ENCODE measurements around the gene NAA15.

Gene NAA15

GRCh38 chr4:139282721-139283075, 18.6 kb upstream of the NAA15 start:
- CTCF ChIA-PET, result interaction anchor here (1.3 to 1.4 kb wide), 2 partner anchors 18 to 23 kb away, joined by 3 to 6 read pairs; partner anchors contain the start of gene NAA15
- POLR2A ChIA-PET, result interaction anchor here (1.2 to 1.3 kb wide), 3 partner anchors 17 to 105 kb away, joined by 3 to 8 read pairs (median 6); partner anchors contain the start of genes ELF2 and NAA15
- TF ChIP-seq FOXM1 (IDR thresholded peaks at IDR 0.05; ENCODE audit: borderline replicate concordance), result no peak
- no peak for TF ChIP-seq SUZ12 (IDR thresholded peaks at IDR 0.05)
- no peak for TF ChIP-seq FOXA1 (IDR thresholded peaks at IDR 0.05)
- TF ChIP-seq L3MBTL2 (conservative IDR thresholded peaks at IDR 0.05), result no peak
- no peak for TF ChIP-seq LEF1 (IDR thresholded peaks at IDR 0.05; ENCODE audit: borderline replicate concordance)
- no peak for TF ChIP-seq FOXK2 (IDR thresholded peaks at IDR 0.05)
- no peak for TF ChIP-seq ARNT (IDR thresholded peaks at IDR 0.05)
- no peak for TF ChIP-seq ZNF384 (IDR thresholded peaks at IDR 0.05)
- TF ChIP-seq SP1 (IDR thresholded peaks at IDR 0.05), result no peak
- TF ChIP-seq BHLHE40 (IDR thresholded peaks at IDR 0.05; ENCODE audit: borderline replicate concordance), result no peak
- no peak for TF ChIP-seq HDGF (IDR thresholded peaks at IDR 0.05; ENCODE audit: borderline replicate concordance)
- DNase-seq (ENCODE audit: extremely low spot score), result no peak

DNA sequence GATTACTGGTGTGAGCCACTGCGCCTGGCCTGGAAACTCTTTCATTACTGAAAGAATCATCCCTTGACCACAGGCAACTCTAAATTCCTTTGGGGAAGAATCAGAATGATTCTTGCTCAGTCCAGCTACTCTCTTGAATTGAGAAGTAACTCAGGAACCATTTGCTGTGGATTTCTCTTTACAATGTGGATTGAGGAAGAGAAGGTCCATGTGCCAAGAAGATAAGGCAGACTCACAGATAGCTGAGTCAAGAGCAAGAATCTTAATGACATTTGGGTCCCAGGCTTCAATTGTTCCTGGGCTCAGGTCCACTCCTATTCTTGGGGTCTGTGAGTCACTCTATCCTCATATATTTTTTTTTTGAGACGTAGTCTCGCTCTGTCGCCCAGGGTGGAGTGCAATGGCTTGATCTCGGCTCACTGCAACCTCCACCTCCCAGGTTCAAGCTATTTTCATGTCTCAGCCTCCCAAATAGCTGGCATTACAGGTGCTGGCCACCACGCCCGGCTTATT, 15.1 kb upstream of the NAA15 start:
- no peak for TF ChIP-seq CTBP1 (IDR thresholded peaks at IDR 0.05; ENCODE audit: borderline replicate concordance)
- no peak for TF ChIP-seq SP1 (IDR thresholded peaks at IDR 0.05)
- ChIA-PET CTCF (interaction anchor here (1.3 kb wide), 1 partner anchor 9 kb away, joined by 3 read pairs; no protein-coding TSS in a partner anchor), POLR2A (interaction anchor here (0.6 kb wide), 1 partner anchor 15 kb away, joined by 3 read pairs; the partner anchor contains the start of gene NAA15)
- DNase-seq (ENCODE audit: extremely low spot score), result no peak

DNA sequence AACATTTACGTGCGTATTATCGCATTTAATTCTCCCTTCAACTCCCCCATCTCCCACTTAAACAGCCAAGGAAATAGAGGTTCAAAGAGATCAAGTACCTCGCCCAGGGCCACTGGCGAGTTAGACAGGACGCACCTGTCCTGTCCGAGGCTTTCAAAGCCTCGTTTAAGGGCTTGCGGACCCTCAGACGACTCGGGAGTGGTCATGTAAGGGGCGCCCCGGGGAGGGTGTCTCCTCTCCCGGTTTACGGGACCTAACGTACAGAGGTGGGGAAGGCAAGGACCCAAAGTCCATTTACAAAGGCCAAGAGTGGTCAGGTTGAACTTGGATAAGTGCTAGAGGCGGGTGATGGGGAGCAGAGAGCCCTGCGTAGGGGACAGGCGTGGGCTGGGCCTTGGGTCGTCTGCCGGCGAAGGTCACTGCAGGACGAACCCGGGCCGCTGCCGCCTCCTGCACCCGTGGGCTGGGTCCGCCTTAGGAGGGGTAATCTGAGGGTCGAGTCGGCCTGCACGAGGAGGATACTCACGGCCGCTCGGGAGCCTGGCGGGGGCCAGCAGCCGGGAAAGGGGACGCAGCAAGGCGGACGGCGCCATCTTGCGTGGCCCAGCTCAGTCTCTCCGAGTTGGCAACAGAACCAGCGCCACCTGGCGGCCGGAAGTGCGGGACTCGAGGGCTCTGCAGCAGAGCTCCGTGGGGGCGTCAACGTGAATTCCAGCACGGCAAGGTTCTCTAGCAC, 5.9 kb upstream of the NAA15 start:
- TF ChIP-seq NFRKB (IDR thresholded peaks at IDR 0.05) (no peak), L3MBTL2 (conservative IDR thresholded peaks at IDR 0.05) (0 out of 2 replicates have a peak, but pooled peaks have one; percentile 23)
- DNase-seq (ENCODE audit: extremely low spot score), result peak; percentile 88
- ChIA-PET POLR2A (interaction anchor here (0.5 to 3.6 kb wide), 17 partner anchors 10 to 280 kb away, joined by 3 to 29 read pairs (median 3); partner anchors contain the start of genes ELF2, MGARP, NOCT and SETD7), CTCF (interaction anchor here (0.6 to 2.8 kb wide), 33 partner anchors 9 to 266 kb away, joined by 3 to 20 read pairs (median 5); partner anchors contain the start of genes ELF2 and MGARP)

DNA sequence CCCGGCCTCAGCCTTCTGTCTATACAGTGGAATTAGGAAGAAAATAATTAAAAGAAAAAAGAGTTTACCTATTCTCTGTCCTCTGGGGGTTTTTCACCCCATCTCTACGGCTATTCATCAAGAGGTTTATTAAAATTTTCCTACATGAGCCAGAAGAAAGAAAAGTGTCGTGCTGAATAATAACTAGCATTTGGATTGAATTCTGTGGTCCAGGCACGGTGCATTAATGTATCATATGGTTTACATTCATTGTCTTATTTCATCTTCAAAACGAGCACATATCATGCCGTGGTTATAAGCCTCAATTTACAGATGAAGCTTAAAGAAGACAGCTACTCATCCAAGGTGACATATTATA, 5.4 kb upstream of the NAA15 start:
- ChIA-PET POLR2A (interaction anchor here (0.5 to 3.6 kb wide), 17 partner anchors 9 to 281 kb away, joined by 3 to 29 read pairs (median 3); partner anchors contain the start of genes ELF2, MGARP, NOCT and SETD7), CTCF (interaction anchor here (0.6 to 2.8 kb wide), 30 partner anchors 11 to 267 kb away, joined by 3 to 20 read pairs (median 5); partner anchors contain the start of genes ELF2 and MGARP)
- no peak for DNase-seq (ENCODE audit: extremely low spot score)
- TF ChIP-seq FOXA1 (IDR thresholded peaks at IDR 0.05) (no peak), ZNF384 (IDR thresholded peaks at IDR 0.05) (no peak), BHLHE40 (IDR thresholded peaks at IDR 0.05; ENCODE audit: borderline replicate concordance) (no peak), L3MBTL2 (conservative IDR thresholded peaks at IDR 0.05) (no peak), ARNT (IDR thresholded peaks at IDR 0.05) (no peak), CTBP1 (IDR thresholded peaks at IDR 0.05; ENCODE audit: borderline replicate concordance) (no peak), SP1 (IDR thresholded peaks at IDR 0.05) (no peak), TARDBP (IDR thresholded peaks at IDR 0.05) (no peak)
- TF ChIP-seq, protein P1, sequence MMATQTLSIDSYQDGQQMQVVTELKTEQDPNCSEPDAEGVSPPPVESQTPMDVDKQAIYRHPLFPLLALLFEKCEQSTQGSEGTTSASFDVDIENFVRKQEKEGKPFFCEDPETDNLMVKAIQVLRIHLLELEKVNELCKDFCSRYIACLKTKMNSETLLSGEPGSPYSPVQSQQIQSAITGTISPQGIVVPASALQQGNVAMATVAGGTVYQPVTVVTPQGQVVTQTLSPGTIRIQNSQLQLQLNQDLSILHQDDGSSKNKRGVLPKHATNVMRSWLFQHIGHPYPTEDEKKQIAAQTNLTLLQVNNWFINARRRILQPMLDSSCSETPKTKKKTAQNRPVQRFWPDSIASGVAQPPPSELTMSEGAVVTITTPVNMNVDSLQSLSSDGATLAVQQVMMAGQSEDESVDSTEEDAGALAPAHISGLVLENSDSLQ (IDR thresholded peaks at IDR 0.05), result no peak

DNA sequence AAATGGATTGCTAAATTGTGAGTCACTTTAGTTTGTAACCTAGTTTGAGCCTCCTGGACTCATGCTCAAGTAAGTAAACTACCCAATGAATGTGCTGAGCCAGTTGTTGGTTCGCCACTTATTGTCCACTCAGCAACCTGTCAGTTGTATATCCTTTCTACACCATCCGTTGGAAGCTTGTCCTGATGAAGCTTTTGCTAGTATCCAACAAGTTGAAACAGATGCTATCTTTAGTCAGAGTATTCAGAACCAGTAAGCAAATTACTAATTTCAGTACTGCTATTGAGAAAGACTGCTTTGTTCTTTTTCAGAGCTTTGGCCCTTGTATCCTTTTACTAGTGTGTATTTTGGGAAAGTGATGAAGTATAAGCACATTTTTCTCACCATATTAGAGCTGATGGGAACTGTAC, 4.3 kb upstream of the NAA15 start:
- no peak for TF ChIP-seq SUZ12 (IDR thresholded peaks at IDR 0.05)
- TF ChIP-seq, protein P1 (IDR thresholded peaks at IDR 0.05), result peak; percentile 4; the same call in 1 of the 2 replicates
- POLR2A ChIA-PET, result interaction anchor here (1.1 to 3.6 kb wide), 3 partner anchors 17 to 120 kb away, joined by 3 to 29 read pairs (median 11); partner anchors contain the start of genes ELF2 and MGARP
- CTCF ChIA-PET, result interaction anchor here (1.0 to 2.8 kb wide), 10 partner anchors 19 to 266 kb away, joined by 3 to 15 read pairs (median 8); partner anchors contain the start of gene ELF2
- DNase-seq (ENCODE audit: extremely low spot score), result no peak

DNA sequence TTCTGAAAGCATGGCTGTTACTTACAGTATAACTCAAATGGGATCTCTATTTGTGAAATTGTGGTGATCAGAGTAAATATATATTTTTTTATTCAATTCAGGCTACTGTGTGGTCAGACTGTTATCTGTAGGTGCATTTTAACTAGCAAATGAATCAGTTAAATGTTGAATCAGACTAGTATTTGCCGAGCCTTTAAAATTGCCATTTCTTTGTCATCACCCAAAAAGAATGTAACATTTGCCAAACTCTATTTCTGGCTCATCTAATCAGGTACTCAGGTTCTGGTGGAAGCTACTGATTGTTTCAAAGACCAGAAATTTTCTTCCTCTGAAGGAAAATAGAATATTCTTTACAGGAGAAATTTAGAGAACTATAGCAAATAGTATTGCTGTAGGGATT, 1.8 kb upstream of the NAA15 start:
- DNase-seq (ENCODE audit: extremely low spot score), result no peak
- CTCF ChIA-PET, result interaction anchor here (0.6 kb wide), 1 partner anchor 697 kb away, joined by 3 read pairs; no protein-coding TSS in a partner anchor
- POLR2A ChIA-PET, result interaction anchor here (1.1 to 3.6 kb wide), 2 partner anchors 67 to 122 kb away, joined by 3 to 50 read pairs; partner anchors contain the start of gene ELF2
- TF ChIP-seq SUZ12 (IDR thresholded peaks at IDR 0.05) (no peak), CTBP1 (IDR thresholded peaks at IDR 0.05; ENCODE audit: borderline replicate concordance) (no peak), HDGF (IDR thresholded peaks at IDR 0.05; ENCODE audit: borderline replicate concordance) (no peak), SP1 (IDR thresholded peaks at IDR 0.05) (no peak), NFRKB (IDR thresholded peaks at IDR 0.05) (no peak), ZNF384 (IDR thresholded peaks at IDR 0.05) (no peak), FOXK2 (IDR thresholded peaks at IDR 0.05) (no peak), LEF1 (IDR thresholded peaks at IDR 0.05; ENCODE audit: borderline replicate concordance) (no peak), TARDBP (IDR thresholded peaks at IDR 0.05) (no peak), FOXM1 (IDR thresholded peaks at IDR 0.05; ENCODE audit: borderline replicate concordance) (no peak), ARNT (IDR thresholded peaks at IDR 0.05) (no peak)
- TF ChIP-seq, protein P1 (IDR thresholded peaks at IDR 0.05), result no peak

All from HEK293T (cell line).